HG02981 (cell line): ENCODE measurements around the gene CFAP46.

Experiments
- ATAC-seq: cut with Tn5 transposase; IDR thresholded peaks from one replicate; pipeline ENCODE4 v1.9.1; 2021; ENCODE audit warnings: mild to moderate bottlenecking, moderate library complexity; ENCODE audit not compliant: unreplicated experiment

Gene CFAP46

DNA sequence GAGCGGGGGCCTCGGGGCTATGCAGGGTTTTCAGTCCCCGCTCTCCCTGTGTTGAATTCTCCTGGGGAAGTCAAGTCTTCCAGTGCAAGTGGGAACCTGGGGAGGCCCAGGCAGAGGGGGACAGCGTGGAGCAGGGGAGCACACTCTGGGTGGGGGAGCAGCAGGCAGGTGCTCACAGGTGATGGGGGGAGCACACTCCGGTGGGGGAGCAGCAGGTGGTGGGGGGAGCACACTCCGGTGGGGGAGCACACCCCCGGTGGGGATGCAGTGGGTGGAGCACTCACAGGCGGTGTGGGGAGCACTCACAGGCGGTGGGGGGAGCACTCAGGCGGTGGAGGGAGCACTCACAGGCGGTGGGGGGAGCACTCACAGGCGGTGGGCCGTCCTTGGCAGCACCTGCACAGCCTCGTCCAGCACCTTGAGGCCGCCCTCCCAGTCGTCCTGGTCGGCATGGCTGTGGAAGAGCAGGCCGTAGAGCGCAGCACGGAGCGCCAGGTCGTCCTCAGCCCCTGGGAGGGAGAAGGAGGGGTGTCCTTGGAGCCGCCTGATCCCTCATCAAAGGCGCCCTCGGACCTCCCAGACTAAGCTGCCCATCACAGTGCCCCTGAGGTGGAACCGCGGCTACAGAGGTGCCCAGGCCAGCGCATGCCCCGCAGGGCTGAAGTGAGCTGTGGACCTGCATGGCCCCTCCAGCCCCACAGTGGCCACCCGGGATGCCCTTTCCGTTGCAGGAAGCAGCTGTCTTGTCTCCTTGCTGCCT lies 56.7 kb downstream of the CFAP46 start:
- no peak for ATAC-seq

DNA sequence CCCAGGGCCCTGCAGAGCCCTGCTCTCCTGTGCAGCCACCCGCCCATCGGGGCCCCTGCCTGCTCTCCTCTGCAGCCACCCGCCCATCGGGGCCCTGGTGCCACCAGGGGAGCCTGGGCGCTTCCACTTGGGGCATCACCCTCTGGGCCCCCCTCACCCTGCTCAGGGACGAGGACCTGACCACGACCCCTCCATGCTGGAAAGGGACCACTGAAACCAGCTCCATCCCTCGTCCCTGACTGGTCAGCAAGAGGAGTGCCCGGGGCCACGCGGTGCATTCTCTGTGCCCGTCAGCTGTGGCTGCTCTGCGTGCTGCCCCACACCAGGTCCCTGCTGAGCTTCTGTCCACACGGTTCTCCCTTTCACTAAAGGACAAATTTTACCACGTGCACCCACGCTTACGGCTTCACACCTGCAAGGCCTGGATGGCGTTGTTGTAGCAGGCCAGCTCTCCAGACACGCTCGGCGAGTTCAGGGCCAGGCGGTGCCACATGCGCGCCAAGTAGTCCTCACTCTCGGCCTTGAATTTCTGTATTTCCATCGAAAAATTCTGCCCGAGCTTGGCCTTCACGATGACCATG lies 57.6 kb downstream of the CFAP46 start:
- ATAC-seq, result no peak

DNA sequence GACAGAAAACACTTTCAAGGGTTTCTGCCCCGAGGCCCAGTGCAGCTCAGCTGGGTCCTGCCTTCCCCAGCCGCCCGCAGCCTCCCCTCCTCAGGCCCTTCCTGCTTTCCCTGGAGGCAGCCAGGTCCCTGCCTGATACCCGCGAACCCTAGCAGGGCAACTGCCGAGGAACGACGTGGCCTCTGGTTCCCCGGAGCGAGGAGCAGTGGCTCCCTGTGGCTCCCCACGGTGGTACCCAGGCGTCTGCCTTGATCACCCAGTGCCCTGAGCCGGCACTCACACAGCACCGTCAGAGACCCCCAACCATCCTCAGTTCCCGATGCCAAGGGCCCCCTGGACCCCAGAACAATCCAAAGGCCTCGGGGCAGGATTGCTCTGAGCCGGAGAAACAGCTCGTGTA lies 58.3 kb downstream of the CFAP46 start:
- ATAC-seq, result no peak

DNA sequence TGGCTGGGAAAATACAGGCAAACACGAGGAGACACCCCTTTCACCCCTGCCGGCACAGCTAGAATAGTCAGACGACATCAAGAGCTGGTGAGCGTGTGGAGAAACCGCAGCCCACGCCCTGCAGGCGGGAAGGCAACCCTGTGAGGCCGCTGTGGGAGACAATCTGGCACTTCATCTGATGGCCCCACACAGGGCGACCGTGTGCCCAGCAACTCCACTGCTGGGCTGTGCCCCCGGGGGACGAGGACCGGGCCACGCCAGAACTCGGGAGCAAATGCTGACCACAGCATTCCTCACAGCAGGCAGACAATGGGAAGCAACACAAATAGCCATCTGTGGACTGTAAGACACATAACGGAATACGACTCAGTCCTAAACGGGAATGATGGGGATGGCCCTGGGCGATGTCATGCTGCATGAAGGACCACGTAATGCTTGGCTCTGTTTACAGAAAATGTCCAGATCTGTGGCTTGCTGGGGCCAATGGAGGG lies 58.9 kb downstream of the CFAP46 start:
- ATAC-seq, result no peak

DNA sequence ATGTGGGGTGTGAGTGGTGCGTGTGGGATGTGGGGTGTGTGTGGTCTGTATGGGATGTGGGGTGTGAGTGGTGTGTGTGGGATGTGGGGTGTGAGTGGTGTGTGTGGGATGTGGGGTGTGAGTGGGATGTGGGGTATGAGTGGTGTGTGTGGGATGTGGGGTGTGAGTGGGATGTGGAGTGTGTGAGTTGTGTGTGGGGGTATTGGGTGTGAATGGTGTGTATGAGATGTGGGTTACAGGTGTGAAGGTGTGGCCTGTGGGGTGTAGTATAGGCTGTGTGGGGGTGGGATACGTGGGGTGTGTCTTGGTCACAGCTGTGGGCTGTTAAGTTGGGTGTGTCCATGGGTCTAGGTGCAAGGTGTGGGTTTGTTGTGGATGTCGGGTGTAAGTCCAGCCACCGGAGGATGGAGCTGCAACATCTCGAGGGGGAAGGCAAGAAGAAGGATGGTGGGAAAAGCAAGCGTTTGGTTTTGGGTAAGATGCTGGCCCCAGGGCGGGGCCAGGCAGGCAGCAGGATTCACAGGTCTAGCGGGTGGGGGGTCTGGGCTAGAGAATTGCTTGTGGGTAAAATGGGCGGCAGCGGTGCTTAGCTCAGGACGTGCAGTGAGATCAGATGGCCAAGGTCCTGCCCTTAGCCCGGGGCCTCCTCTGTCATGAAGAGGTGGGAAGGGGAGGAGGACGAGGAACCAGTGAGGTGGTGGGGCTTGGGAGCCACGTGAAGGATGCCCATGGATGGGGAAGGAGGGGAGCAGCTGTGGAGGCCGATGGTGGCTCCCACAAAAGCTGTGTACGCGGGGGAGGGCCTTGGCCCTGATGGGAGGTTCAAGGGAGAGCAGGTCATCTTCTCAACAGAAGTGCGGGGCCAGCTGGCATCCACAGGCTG lies 60.1 kb downstream of the CFAP46 start:
- no peak for ATAC-seq

DNA sequence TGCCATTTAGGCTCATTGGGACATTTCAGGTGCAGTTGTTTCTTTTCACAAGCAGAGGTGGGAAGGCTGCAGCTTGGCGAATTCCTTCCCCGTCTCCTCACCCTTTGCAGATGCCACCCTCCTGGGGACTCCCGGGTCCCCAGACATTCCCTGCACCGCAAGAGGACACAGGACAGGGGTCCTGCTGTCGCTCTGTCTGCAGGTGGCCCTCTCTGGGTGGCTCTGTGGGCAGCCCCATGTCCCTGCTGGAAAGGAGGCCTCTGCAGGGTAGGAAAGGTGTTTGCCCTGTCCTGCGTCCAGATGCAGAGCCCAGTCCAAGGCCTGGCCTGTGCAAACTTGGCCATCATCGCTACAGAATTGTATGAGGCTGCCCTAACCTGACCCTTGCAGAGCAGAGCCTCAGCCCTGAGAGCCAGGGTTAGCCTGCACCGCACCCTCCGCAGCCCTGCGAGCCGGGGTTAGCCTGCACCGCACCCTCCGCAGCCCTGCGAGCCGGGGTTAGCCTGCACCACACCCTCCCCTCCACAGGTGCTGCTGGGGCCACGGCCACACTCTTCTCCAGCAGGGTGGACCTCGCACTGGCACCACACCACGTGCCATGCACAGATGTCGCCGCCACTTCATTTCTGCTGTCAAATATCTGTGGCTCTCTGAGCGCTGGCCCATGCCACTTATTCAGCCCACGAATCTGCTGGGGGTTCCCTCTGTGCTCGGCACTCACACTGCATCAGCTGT lies 61.0 kb downstream of the CFAP46 start:
- ATAC-seq, result no peak

DNA sequence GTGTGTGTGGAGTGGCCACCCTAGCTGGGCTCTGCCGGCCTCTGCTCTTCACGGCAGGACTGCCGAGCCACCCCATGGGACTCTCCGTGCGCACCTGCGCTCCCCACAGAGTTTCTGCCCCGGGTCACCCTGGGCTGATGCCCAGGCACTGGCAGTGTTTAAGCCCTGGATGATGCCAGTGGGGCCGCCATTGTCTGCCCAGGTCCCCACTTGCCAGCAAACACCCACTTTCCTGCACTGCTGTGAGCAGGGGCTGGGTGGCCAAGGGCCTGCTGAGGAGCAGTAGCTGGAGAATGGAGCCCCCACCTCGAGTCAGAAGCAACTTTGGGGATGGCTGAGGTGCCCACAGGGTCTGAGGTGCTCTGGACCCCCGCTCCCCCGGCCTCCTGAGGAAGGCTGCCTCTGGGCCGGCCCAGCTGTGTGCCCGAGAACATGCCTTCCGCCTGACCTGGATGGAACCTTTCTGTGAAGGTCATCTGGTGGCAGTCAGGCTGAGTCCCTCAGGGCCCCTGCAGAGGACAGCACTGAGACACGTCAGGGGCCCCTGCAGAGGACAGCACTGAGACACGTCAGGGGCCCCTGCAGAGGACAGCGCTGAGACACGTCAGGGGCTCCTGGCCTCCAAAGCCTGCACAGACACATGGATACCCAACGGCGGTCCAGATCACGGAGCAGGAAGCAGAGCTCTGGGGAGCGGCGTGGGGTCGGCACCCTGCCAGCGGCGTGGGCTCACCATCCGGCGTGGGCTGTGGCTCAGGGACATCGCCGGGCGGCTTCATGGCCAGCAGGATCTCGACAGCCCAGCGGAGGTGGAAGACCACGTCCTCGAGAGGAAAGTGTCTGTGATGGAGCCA lies 62.0 kb downstream of the CFAP46 start:
- no peak for ATAC-seq

DNA sequence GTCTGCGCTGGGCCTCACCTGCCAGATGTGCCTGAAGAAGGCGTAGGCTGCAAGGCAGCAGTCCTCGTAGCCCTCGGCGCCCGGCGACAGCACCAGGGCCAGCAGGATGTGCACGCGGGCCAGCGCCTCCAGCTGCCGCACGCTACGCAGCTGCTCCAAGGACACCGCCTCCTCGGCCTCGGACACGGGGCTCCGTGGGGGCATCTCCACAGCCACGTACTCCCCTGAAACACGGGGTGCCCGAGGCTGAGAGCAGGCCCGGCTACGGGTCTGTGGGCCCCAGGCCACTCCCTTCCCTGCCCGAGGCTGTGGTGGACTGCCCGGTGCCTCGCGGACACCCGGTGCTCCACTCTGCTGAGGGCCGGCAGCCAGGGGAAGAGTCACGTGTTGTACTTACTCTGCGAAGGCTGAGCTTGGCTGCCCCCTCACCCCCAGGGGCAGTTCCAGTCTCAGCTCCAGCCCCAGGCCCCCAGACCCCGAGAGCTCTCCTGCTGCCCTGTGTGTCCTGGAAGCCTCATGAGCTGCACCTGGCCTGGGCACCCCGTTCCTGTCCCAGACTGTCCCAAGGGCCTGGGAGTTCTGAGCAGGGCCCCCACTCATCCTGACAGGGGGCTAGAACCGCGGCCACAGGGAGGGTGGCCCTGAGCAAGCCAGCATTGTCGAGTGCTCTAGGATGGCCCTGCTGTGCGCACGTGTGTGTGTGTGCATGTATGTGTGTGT lies 62.8 kb downstream of the CFAP46 start:
- no peak for ATAC-seq

DNA sequence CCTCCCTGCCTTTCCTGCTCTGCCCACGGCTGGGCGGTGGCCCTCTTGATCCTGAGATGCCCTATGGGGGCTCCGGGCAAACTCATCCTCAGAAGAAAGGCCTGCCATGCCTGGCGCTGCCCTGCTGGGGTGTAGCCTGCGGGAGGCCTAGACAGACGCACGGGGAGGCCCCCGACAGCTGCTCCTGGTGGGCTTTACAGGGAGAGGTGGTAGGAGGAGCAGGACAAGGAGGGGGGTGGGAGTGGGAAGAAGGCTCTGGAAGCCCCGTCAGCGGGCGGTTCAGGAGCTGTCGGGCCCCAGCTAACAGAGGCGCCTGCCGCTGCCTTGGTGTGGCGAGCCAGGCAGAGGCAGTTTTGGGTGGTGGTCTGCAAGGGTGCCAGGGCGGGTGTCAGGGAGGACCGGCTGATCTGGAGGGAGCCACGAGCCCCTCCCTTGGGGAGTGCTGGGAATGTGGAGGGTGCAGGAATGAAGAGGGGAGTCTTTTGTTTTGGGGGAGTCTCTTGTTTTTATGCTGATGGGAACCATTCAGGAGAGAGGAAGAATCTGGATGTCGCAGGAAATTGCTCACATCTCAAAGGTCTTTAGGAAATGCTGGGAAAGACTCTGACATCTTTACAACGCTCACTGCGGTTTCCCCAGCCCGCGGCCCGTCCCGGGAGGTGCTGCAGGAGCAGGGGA lies 63.5 kb downstream of the CFAP46 start:
- no peak for ATAC-seq

DNA sequence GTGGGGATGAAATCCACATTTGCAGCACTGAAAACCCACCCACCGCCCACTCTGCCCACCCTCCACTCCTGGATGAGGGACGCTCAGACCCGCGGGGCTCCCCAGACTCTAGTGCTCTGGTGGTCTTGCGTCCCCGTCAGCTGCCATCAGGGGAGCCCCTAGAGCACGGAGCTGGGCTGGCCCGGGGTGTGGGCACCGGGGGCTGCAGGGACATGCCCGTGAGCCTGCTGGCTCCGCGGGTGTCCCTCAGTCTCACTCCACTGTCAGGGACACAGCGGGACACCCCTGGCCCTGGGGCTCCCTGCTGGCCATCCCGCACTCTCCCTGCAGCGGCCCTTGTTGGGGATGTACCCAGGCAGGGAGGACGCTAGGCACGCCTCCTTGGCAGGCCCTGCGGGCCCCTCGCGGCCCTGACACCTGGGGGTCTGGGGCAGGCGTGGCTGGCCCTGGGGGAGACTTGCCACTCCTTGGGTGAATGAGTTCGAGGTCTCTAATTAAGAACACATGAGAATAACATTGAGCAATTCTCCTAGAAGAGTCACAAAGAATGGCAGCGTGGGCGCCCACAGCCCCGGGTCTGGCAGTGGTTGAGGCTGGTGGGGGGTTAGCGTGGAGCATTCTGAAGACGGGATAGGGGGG lies 64.2 kb downstream of the CFAP46 start:
- no peak for ATAC-seq

DNA sequence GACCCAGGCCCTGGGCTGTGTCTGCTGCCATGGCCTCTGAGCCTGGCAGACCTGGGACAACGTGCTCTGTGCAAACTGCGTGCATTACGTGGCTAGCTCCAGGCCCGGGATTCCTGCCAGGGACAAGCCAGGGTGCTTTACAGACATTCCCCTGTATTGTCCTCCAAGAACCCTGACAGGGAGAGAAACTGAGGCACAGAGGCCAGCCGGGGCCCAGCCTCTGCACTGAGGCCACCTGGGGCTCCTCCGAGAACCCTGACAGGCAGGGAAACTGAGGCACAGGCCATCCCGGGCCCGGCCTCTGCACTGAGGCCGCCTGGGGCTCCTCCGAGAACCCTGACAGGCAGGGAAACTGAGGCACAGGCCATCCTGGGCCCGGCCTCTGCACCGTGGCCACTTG lies 64.9 kb downstream of the CFAP46 start:
- ATAC-seq, result no peak

DNA sequence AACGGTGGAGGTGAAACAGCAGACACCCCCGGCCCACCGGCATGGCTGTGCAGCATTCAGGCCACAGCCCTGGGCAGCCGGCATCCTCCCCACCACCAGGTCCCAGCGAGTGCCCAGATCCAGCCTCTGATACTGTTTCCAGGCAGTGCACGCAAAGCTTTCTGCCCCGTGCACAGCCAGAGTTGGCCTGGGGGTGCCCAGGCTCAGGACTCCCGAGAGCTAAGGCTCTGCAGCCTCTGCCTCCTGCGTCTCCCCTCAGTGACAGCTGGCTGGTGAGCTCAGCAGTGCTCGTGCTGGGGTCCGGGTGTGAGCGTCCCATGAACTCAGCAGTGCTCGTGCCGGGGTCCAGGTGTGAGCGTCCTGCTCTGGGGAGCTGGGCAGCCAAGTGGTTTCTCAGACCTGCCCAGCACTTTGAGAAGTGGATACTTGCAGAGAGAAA lies 65.4 kb downstream of the CFAP46 start:
- ATAC-seq, result no peak

DNA sequence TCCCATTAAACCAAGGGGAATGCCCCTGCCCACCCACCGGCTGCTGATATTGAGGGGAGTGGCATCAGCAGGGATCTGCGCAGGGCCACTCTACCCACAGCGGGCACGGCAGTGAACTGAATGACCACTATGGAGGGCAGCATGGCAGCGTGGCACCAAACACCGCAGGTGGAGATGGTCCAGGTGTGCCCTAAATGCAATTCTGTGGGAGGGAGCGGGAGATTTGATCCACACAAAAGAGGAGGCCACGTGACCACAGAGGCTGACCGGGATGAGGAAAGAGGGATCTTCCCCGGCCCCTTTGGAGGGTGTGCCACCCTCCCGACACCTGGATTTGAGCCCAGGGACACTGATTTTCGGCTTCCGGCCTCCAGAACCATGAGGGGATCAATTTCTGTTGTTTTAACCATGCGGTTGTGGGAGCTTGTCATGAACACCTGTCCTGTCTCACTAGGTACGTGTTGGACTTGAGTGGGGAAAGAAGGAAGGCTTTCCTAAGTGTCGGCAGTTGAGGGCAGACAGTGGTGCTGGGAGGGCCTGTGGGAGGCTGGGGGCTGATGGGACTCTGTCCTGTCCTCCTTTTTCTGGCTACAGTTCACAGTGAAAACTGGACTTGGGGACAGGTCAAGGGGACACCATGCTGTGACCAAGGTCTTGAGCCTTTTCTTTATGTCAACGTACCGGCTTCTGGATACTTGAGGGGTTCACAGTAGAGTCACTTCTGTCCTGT lies 66.1 kb downstream of the CFAP46 start:
- no peak for ATAC-seq

DNA sequence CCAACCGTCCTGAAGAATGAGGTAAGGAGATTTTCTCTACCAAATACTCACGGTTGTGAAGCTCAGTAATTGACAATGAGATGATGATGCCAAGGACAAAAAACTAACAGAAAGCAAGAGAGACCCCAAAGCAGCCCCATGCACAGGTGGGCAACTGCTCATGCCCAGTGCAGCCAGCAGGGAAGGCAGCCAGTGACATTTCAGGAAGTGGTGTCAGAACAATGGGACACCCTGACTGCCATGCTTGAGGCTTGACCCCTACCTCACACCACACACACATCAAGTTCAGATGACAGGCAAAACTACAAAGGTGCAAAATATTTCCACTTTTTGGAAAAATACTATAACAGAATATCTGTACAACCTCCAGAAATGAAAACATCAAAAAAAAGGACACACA lies 66.9 kb downstream of the CFAP46 start:
- ATAC-seq, result no peak

DNA sequence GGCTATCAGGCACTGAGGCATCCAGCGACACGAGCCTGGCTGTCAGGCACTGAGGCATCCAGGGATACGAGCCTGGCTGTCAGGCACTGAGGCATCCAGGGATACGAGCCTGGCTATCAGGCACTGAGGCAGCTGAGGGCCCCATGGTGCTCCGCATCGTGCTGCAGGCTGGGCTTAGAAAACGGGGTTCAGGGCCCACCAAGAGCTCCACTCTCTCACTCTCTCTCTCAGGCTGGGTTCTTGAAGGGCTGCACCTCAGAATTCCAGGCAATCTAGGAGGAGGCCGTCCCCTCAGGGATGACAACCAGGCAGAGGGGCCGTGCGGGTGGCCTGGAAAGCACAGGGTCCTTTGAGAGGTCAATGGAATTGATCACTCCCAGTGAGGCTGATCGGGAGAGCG lies 69.0 kb downstream of the CFAP46 start:
- no peak for ATAC-seq

DNA sequence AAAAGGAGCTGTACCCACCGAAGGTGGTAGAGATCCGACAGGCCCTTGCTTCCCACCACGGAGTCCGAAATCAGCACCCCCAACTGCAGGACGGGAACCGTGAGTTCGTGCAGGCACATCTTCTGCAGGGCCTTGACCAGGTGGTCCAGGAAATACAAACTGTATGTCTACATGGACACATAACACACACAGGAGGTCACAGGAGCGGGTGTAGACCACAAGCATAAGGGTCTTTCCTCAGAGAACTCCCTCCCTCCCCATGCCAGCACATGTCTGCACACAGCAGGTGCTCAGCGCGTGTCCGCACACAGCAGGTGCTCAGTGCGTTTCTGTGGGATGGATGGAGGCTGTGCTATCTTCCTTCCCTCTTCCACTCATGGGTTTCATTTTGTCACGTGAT lies 69.7 kb downstream of the CFAP46 start:
- no peak for ATAC-seq

DNA sequence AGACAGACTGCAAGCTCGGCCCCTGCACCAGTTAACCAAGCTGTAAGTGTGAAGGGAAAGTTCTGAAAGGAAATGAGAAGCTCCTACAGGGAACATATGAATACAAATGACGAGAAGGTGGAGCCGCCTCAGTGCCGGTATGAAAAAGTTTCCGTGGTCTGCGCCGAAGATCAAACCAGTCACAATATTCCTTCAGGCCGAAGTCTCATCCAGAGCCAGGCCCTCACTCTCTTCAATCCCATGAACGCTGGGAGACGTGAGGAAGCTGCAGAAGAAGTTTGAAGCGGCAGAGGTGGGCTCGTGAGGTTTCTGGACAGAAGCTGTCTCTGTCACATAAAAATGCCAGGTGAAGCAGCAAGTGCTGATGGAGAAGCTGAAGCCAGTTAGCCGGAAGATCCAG lies 71.9 kb downstream of the CFAP46 start:
- no peak for ATAC-seq

DNA sequence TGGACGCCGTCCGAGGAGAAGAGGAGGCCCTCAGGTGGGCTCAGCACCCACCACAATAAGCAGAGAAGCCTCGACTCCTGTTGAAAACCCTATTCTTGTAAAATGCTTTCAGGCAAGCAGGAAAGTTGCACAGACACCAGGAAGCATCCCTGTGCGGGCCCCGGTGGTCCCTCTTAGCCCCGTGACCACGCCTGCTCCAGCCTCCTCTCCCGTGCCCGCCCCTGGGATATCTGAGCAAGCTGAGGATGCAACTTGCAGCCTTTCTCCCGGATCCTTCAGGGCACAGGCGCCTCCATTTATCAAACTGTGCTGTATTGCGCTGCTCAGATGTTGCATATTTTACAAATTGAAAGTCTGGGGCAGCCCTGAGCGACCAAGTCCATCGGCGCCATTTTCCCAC lies 72.7 kb downstream of the CFAP46 start:
- ATAC-seq, result no peak
